Ovary (tissue), 10 donors: ENCODE results near the gene PLEKHN1. TPM values are rescaled to one million over a fixed set of nuclear protein-coding genes. Genes with fewer than 3 reads are reported as not detected.

ENCODE experiments used
- DNase-seq, 5 donors: peaks; one replicate each; pipeline ENCODE4 v3.0.0-alpha.2; 2019 to 2020
- H3K27ac ChIP-seq, 2 donors: fragments of 200-600 bp; one replicate each; pipeline versions ENCODE4 v1.5.1 to v1.8.0; 2019 to 2022
- H3K27me3 ChIP-seq: fragments of 200-600 bp; one replicate; pipeline ENCODE4 v1.8.0; 2022
- H3K36me3 ChIP-seq: fragments of 200-600 bp; sonication (generic); one replicate; pipeline ENCODE4 v1.5.1; 2019
- H3K4me1 ChIP-seq: one replicate; pipeline ENCODE4 v1.8.1; 2013; ENCODE audit warnings: mild to moderate bottlenecking, moderate library complexity; ENCODE audit not compliant: insufficient read depth
- H3K4me3 ChIP-seq: fragments of 200-600 bp; sonication (generic); one replicate; pipeline ENCODE4 v1.5.1; 2017
- H3K9me3 ChIP-seq, 2 donors: fragments of 200-600 bp in 1 of 2; sonication (generic) in 1 of 2; one replicate each; pipeline versions ENCODE4 v1.5.1 to v1.8.1; 2013 to 2019; ENCODE audit warnings: mild to moderate bottlenecking in 1 of 2, moderate library complexity in 1 of 2
- CTCF ChIP-seq, 3 donors: fragments of 450-650 bp in 2 of 3; fragments of 200-600 bp in 1 of 3; IDR thresholded peaks; one replicate each; pipeline versions ENCODE4 v1.5.1 to v1.8.0; 2016 to 2022; ENCODE audit warnings: antibody characterized with exemption in 3 of 3, mild to moderate bottlenecking in 1 of 3
- EP300 ChIP-seq: sonication (generic); formaldehyde crosslinking; IDR thresholded peaks from one replicate; pipeline ENCODE4 v1.6.1; 2017; ENCODE audit warnings: antibody characterized with exemption
- POLR2A ChIP-seq: fragments of 450-650 bp; IDR thresholded peaks from one replicate; pipeline ENCODE4 v1.6.1; 2017; ENCODE audit warnings: antibody characterized with exemption, mild to moderate bottlenecking, moderate library complexity
- WGBS, 3 donors: extraction: QIAGEN DNeasy Blood & Tissue Kit in 1 of 3; methylation state at CpG; one replicate each; pipeline versions ENCODE4 v1.1.5 to v1.1.7; 2013 to 2017; 5-methylcytosine and 5-hydroxymethylcytosine counted together
- intact Hi-C, 4 donors: fragments of 100-400 bp; cut with DNase I; formaldehyde crosslinking; loops; one replicate each; pipeline versions ENCODE4 v1.11.0 to v1.15.1; 2022 to 2023
- long read RNA-seq, 3 donors: library from polyadenylated mRNA in 2 of 3; unstranded in 2 of 3; transcript quantifications; one replicate each; pipeline ENCODE4 v2.0.0 and lab custom pipeline, GENCODE V29; 2021 to 2026
- polyA plus RNA-seq, 2 donors: library from polyadenylated mRNA; stranded (reverse); fragments of 200-250 nt in 1 of 2; fragments of 350-450 nt in 1 of 2; fragmentation: Illumina TruSeq in 1 of 2; extraction: RNeasy Lipid Tissue Mini Kit (QIAGEN cat#74804) in 1 of 2; gene quantifications; one replicate each; pipeline ENCODE4 v1.2.3, GENCODE V29; 2013 to 2014
- total RNA-seq, 7 donors: library from RNA; depleted of rRNA in 2 of 7; stranded (reverse); fragments of >200 nt in 2 of 7; fragmentation: NEBNext Ultra II Directional in 3 of 7; extraction: Animal tissue kit (Norgen Biotek cat#: 25700) in 3 of 7; gene quantifications; one replicate each; pipeline versions ENCODE4 v1.1.0 to v1.2.4, GENCODE V29; 2016 to 2023
- donor health status: DM: no; HTN: no; CAD: no; lungs with moderate emphysema.
- donor health status: DM: no; HTN: no; CAD: no.
- donor health status: Bipolar disorder and iron deficiency.
- donor health status: DM: yes; HTN: yes; CAD: no.
- donor health status: DM: no; HTN: no; CAD: no.
- donor health status: DM: yes; HTN: yes; CAD: no.

PLEKHN1 gene, protein sequence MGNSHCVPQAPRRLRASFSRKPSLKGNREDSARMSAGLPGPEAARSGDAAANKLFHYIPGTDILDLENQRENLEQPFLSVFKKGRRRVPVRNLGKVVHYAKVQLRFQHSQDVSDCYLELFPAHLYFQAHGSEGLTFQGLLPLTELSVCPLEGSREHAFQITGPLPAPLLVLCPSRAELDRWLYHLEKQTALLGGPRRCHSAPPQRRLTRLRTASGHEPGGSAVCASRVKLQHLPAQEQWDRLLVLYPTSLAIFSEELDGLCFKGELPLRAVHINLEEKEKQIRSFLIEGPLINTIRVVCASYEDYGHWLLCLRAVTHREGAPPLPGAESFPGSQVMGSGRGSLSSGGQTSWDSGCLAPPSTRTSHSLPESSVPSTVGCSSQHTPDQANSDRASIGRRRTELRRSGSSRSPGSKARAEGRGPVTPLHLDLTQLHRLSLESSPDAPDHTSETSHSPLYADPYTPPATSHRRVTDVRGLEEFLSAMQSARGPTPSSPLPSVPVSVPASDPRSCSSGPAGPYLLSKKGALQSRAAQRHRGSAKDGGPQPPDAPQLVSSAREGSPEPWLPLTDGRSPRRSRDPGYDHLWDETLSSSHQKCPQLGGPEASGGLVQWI
- under 1 TPM in 5 of 7 donors, not detected in 2; 0.12 to 0.34 (median 0.20) TPM for total RNA-seq
- polyA plus RNA-seq, result under 1 TPM in 1 of 2 donors, not detected in 1; 0.10 TPM
- long read RNA-seq, donor 1, partial matches to known transcripts, result 0 of 1 reads
- long read RNA-seq, donor 1, other reads (novel, unspliced or antisense), result 1 of 1 reads
- long read RNA-seq, donor 2, result 0 reads
- long read RNA-seq, donor 3, result 0 reads

GRCh38 chr1:966135-966703 is at the start of gene PLEKHN1:
Gene PLEKHN1 (plus strand): TSS chr1:966482. CDS start chr1:966532, 50 bp downstream.
- Histone ChIP-seq H3K9me3 (no peaks in the 10 kb centered on the region), H3K4me3 (peak within 1 kb of the TSS; percentile 41), H3K36me3 (no peaks in the 10 kb centered on the region), H3K27me3 (no peaks in the 10 kb centered on the region), H3K27ac (no peak within 1 kb of the TSS), H3K4me1 (no peaks in the 10 kb centered on the region)
- WGBS, 3 donors, result 9 to 15% (median 14%) methylated on average over 30 to 31 of the region's 31 CpGs
- no peak for DNase-seq
- intact Hi-C loops, result no loop called here
- TF ChIP-seq CTCF (IDR thresholded peaks at IDR 0.05) (no peak), POLR2A (no peak), EP300 (no peak)

GRCh38 chr1:917076-917459 is 49.2 kb upstream of the PLEKHN1 start:
- DNase-seq, result peak in 1 of 5 donors; percentile 9
- H3K27me3 ChIP-seq, result no peaks in the 10 kb centered on the region
- intact Hi-C loops, result no loop called here

GRCh38 chr1:917466-918091 is 48.7 kb upstream of the PLEKHN1 start:
- TF ChIP-seq EP300 (no peak), POLR2A (no peak), CTCF (IDR thresholded peaks at IDR 0.05) (no peak)
- Histone ChIP-seq H3K36me3 (no peaks in the 10 kb centered on the region), H3K27me3 (no peaks in the 10 kb centered on the region), H3K4me3 (no peak overlapping the region), H3K27ac (no peak overlapping the region), H3K4me1 (peaks cover 11% of the 10 kb centered on the region), H3K9me3 (no peaks in the 10 kb centered on the region)
- intact Hi-C loops, result no loop called here
- 24 to 45% (median 41%) methylated on average over 22 of the region's 22 CpGs for WGBS, 3 donors
- peak in 1 of 5 donors; percentile 6 for DNase-seq

More at GRCh38 chr1:917076-917459, 49.2 kb upstream of the PLEKHN1 start:
- H3K9me3 ChIP-seq, result no peaks in the 10 kb centered on the region
- 11 to 22% (median 15%) methylated on average over 6 to 7 of the region's 7 CpGs for WGBS, 3 donors
- H3K4me3 ChIP-seq, result no peak overlapping the region
- no peaks in the 10 kb centered on the region for H3K36me3 ChIP-seq
- TF ChIP-seq POLR2A (no peak), CTCF (IDR thresholded peaks at IDR 0.05) (no peak), EP300 (no peak)
- H3K27ac ChIP-seq, result no peak overlapping the region
- H3K4me1 ChIP-seq, result peaks cover 11% of the 10 kb centered on the region

DNA sequence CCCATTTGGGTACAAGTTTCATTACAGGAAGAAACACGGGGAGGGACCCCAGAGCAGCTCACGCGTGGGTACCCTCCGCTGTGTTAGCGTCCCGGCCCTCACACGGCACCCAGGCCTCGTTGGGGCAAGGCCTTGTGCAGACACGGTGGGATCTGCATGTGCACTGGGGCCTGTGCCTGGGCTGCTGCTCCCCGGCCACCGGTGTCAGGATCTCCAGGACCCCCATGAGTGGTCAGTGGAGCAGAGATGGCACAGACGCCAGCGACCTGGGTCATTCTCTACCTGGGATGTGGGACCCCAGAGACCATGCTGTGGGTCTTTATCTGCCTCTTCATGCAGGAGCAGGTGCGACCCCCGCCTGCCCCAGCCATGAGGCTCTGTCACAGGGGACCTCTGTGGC is 47.9 kb upstream of the PLEKHN1 start:
- TF ChIP-seq CTCF (IDR thresholded peaks at IDR 0.05) (no peak), EP300 (no peak)
- 55 to 61% (median 57%) methylated on average over 12 to 15 of the region's 15 CpGs for WGBS, 3 donors
- intact Hi-C loops, result no loop called here
- H3K4me3 ChIP-seq, result no peak overlapping the region
- DNase-seq, result no peak
- peaks cover 16% of the 10 kb centered on the region for H3K4me1 ChIP-seq
- no peaks in the 10 kb centered on the region for H3K9me3 ChIP-seq
- no peaks in the 10 kb centered on the region for H3K36me3 ChIP-seq
- H3K27ac ChIP-seq, result no peak overlapping the region
- H3K27me3 ChIP-seq, result no peaks in the 10 kb centered on the region
